WI38 (cell line): ENCODE results near the gene CASP1.
A peak's percentile ranks its signal among the peaks of the same experiment; 100 is the strongest.

Source experiments
- H3K4me3 ChIP-seq: 2 replicates; pipeline ENCODE4 v1.5.1; 2011; ENCODE audit warnings: low read depth, mild to moderate bottlenecking, control low read depth, low read length
- TF ChIP-seq, protein P1 (sequence below): IDR thresholded peaks from 2 replicates; pipeline ENCODE4 v1.5.1; 2012; ENCODE audit warnings: low read depth, mild to moderate bottlenecking, control low read depth, low read length

The CASP1 gene

DNA sequence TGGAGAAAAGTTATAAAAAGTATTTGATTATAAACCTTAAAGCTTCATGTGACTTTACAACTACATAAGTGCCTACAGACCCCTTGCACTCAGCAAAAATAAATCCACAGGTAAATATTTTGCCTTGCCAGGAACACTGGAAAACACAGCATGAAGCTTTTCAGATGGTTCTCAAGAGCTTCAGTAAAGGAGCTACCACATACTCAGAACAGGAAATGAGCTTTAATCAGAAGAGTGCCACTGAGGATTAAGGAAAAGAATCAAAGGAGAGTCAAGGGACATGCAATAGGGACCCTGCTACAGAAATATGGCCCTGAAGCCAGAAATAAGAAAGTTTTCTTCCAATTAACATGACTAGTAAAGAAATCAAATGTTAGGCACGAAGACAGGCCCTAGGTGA is 1.2 kb downstream of the CASP1 start:
- peak overlapping the region; percentile 57 for H3K4me3 ChIP-seq
- TF ChIP-seq, protein P1, sequence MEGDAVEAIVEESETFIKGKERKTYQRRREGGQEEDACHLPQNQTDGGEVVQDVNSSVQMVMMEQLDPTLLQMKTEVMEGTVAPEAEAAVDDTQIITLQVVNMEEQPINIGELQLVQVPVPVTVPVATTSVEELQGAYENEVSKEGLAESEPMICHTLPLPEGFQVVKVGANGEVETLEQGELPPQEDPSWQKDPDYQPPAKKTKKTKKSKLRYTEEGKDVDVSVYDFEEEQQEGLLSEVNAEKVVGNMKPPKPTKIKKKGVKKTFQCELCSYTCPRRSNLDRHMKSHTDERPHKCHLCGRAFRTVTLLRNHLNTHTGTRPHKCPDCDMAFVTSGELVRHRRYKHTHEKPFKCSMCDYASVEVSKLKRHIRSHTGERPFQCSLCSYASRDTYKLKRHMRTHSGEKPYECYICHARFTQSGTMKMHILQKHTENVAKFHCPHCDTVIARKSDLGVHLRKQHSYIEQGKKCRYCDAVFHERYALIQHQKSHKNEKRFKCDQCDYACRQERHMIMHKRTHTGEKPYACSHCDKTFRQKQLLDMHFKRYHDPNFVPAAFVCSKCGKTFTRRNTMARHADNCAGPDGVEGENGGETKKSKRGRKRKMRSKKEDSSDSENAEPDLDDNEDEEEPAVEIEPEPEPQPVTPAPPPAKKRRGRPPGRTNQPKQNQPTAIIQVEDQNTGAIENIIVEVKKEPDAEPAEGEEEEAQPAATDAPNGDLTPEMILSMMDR, result no peak

- peak overlapping the region; percentile 5 for H3K4me3 ChIP-seq
- TF ChIP-seq, protein P1, result no peak
Measured at GRCh38 chr11:105033343-105033742, 1.6 kb downstream of the CASP1 start.

DNA sequence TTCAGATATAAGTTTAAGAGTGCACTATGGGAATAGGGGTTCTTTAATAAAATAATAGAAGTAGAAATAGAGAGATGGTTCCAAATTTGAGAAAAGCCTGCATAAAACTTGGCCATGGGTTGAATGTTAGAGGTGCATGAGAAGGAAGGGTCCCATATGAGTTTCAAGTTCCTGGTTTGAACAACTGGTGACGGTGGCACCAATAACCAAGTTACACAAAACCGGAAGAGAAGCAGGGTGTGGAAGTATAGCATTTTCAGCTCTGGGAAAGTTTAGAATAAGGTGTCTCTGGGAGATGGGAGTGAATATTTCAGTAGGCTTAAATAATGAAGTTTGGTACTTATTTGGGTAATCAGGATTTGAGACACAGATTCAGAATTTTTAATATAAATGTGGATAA is 2.4 kb downstream of the CASP1 start:
- no peak overlapping the region for H3K4me3 ChIP-seq
- TF ChIP-seq, protein P1, result no peak

DNA sequence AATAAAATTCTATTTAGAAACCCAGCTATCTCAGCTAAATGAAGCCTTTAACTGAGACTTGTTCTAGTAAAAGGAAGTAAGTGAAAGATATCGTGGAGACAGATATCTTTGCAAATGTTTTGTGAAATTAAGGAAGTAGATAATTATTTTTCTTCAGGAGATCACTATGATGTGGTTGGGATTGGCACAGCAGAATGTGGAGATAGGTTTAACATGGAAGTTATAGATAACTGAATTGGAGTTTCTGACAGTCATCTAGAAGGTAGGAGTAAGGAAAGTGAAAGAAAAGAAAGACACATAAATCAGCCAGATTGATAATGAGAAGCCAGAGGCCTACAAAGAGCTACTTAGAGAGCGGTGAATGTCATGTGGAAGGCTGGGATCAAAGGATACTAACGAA is 7.3 kb downstream of the CASP1 start:
- no peak overlapping the region for H3K4me3 ChIP-seq
- TF ChIP-seq, protein P1, result no peak

GRCh38 chr11:105024394-105024793 is 10.6 kb downstream of the CASP1 start:
- H3K4me3 ChIP-seq, result no peak overlapping the region
- TF ChIP-seq, protein P1, result no peak

DNA sequence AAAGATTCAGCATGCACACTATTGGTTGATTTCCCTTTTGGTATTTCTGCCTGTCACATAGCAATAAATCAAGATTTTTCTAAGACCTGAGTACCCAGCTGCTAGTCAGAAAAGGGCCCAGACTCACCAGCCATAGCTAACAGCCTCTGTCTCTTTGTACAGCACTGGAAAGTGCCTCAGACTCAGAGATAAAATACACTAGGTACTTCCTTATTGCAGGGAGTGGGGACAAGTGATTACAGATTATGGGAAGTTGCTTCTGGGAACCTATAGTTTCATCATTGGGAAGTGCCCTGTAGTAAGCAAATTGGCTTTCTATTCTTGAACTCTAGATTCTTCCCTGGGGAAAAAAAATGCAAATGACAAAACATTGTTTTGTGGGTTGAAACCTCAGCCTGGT is 11.9 kb downstream of the CASP1 start, which contains the start of gene CASP5:
Gene CASP5 (minus strand): TSS at position 166 of the 400 bp plus-strand sequence. CDS start 32 bp downstream, at position 134.
- TF ChIP-seq, protein P1, result no peak
- no peak within 1 kb of the TSS for H3K4me3 ChIP-seq

DNA sequence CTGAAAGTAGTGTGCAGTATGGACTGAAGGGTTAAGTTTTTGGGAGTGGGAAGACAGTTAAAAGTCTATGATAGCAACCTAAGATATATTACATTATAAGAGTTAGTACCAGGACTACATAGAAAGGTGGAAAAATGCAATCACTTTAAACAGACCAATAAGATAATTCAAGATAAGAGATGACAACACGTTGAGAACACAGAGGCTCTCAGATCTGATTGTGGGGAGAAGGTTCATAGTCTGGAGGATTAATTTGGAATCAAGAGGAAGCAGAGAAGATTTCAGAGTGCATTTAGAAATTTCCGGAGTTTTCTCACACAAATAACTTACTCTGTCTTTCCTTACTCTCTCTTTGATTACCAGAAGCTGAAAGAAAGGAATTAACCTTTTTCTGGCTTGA is 12.4 kb downstream of the CASP1 start:
- TF ChIP-seq, protein P1, result no peak
- no peak overlapping the region for H3K4me3 ChIP-seq
